ENCODE measurements around the gene GNAI3.

GNAI3 gene

GRCh38 chr1:109643385-109644230 lies 95.2 kb downstream of the GNAI3 start:
- no peak overlapping the region for H3K4me3 ChIP-seq (ENCODE audit: low read depth, low read length)
- TF ChIP-seq CTCF (conservative IDR thresholded peaks at IDR 0.05; ENCODE audit: low read depth, low read length) = peak; percentile 88
- peak; percentile 75 for DNase-seq (ENCODE audit: low read depth)

GRCh38 chr1:109644670-109645069 lies 96.3 kb downstream of the GNAI3 start:
- H3K4me3 ChIP-seq (ENCODE audit: low read depth, low read length) = no peak overlapping the region
- no peak for TF ChIP-seq CTCF (conservative IDR thresholded peaks at IDR 0.05; ENCODE audit: low read depth, low read length)
- no peak for DNase-seq (ENCODE audit: low read depth)

- peak overlapping the region; percentile 53 for H3K4me3 ChIP-seq (ENCODE audit: low read depth, low read length)
- TF ChIP-seq CTCF (conservative IDR thresholded peaks at IDR 0.05; ENCODE audit: low read depth, low read length) = peak; percentile 64
- DNase-seq (ENCODE audit: low read depth) = peak; percentile 78
Observed at GRCh38 chr1:109649491-109649914, 101.1 kb downstream of the GNAI3 start.

- DNase-seq (ENCODE audit: low read depth) = no peak
- H3K4me3 ChIP-seq (ENCODE audit: low read depth, low read length) = no peak overlapping the region
- no peak for TF ChIP-seq CTCF (conservative IDR thresholded peaks at IDR 0.05; ENCODE audit: low read depth, low read length)
Observed at GRCh38 chr1:109650609-109651008, 102.2 kb downstream of the GNAI3 start.

GRCh38 chr1:109652402-109652801 lies 104.0 kb downstream of the GNAI3 start:
- TF ChIP-seq CTCF (conservative IDR thresholded peaks at IDR 0.05; ENCODE audit: low read depth, low read length) = no peak
- no peak for DNase-seq (ENCODE audit: low read depth)

GRCh38 chr1:109653306-109653705 lies 104.9 kb downstream of the GNAI3 start:
- no peak overlapping the region for H3K4me3 ChIP-seq (ENCODE audit: low read depth, low read length)
- DNase-seq (ENCODE audit: low read depth) = no peak
- no peak for TF ChIP-seq CTCF (conservative IDR thresholded peaks at IDR 0.05; ENCODE audit: low read depth, low read length)

More at GRCh38 chr1:109652402-109652801, 104.0 kb downstream of the GNAI3 start:
- no peak overlapping the region for H3K4me3 ChIP-seq (ENCODE audit: low read depth, low read length)

GRCh38 chr1:109654519-109654918 lies 106.1 kb downstream of the GNAI3 start:
- no peak for TF ChIP-seq CTCF (conservative IDR thresholded peaks at IDR 0.05; ENCODE audit: low read depth, low read length)
- H3K4me3 ChIP-seq (ENCODE audit: low read depth, low read length) = no peak overlapping the region
- DNase-seq (ENCODE audit: low read depth) = no peak
